Fibroblast of lung (primary cell): ENCODE measurements around the gene PTGFRN. TPM values are rescaled to one million over a fixed set of nuclear protein-coding genes. Genes with fewer than 3 reads are reported as not detected.

ENCODE experiments used
- DNase-seq, 2 donors: peaks; one replicate each; pipeline versions ENCODE4 v3.0.0 to v3.0.0-alpha.2; 2010; ENCODE audit warnings: low read depth in 2 of 2
- H2AFZ ChIP-seq: 2 replicates; pipeline ENCODE4 v1.5.1; 2012; ENCODE audit warnings: low read length, control low read depth, inconsistent platforms
- H3K27ac ChIP-seq: 2 replicates; pipeline ENCODE4 v1.5.1; 2011; ENCODE audit warnings: low read length, control low read depth; ENCODE audit not compliant: insufficient read depth
- H3K27me3 ChIP-seq: 2 replicates; pipeline ENCODE4 v1.5.1; 2011; ENCODE audit warnings: mild to moderate bottlenecking, low read length; ENCODE audit not compliant: control insufficient read depth, insufficient read depth
- H3K36me3 ChIP-seq: 2 replicates; pipeline ENCODE4 v1.5.1; 2011; ENCODE audit warnings: low read length; ENCODE audit not compliant: control insufficient read depth, insufficient read depth
- H3K4me1 ChIP-seq: 2 replicates; pipeline ENCODE4 v1.5.1; 2011; ENCODE audit warnings: low read length; ENCODE audit not compliant: control insufficient read depth, insufficient read depth; ENCODE audit errors: extremely low read depth
- H3K4me2 ChIP-seq: 2 replicates; pipeline ENCODE4 v1.5.1; 2011; ENCODE audit warnings: low read length, control low read depth; ENCODE audit not compliant: insufficient read depth; ENCODE audit errors: extremely low read depth
- H3K4me3 ChIP-seq, 4 experiments: fragments of 200-600 bp in 1 of 4; sonication (generic) in 1 of 4; replicated peaks in 1 of 4; 2 replicates each; pipeline ENCODE4 v1.5.1; 2011 to 2016; ENCODE audit warnings: low read length in 4 of 4, low read depth in 3 of 4, mild to moderate bottlenecking in 3 of 4, control low read depth in 2 of 4, inconsistent platforms in 1 of 4, mixed read lengths in 1 of 4; ENCODE audit not compliant: insufficient read depth in 1 of 4; ENCODE audit errors: control extremely low read depth in 1 of 4
- H3K79me2 ChIP-seq: 2 replicates; pipeline ENCODE4 v1.5.1; 2012; ENCODE audit warnings: mild to moderate bottlenecking, low read length, inconsistent platforms; ENCODE audit not compliant: control insufficient read depth, insufficient read depth
- H3K9ac ChIP-seq: 2 replicates; pipeline ENCODE4 v1.5.1; 2011; ENCODE audit warnings: mild to moderate bottlenecking, low read length, control low read depth; ENCODE audit not compliant: insufficient read depth
- H3K9me3 ChIP-seq: 2 replicates; pipeline ENCODE4 v1.5.1; 2012; ENCODE audit warnings: low read depth, low read length; ENCODE audit not compliant: control insufficient read depth, insufficient read depth
- H4K20me1 ChIP-seq: 2 replicates; pipeline ENCODE4 v1.5.1; 2011; ENCODE audit warnings: low read length; ENCODE audit not compliant: control insufficient read depth, insufficient read depth; ENCODE audit errors: extremely low read depth
- EZH2 ChIP-seq: IDR thresholded peaks from 2 replicates; pipeline ENCODE4 v1.5.1; 2012; ENCODE audit warnings: low read length, control low read depth, mild to moderate bottlenecking; ENCODE audit errors: missing control alignments
- polyA plus RNA-seq, 2 donors: library from polyadenylated mRNA; depleted of rRNA in 1 of 2; stranded (reverse) in 1 of 2; unstranded in 1 of 2; fragments of >200 nt; gene quantifications; 2 replicates each; pipeline ENCODE4 v1.2.1, GENCODE V29; 2011 to 2012; ENCODE audit warnings: missing spikeins in 1 of 2
- total RNA-seq: library from RNA; depleted of rRNA; stranded (reverse); fragments of >200 nt; gene quantifications from 2 replicates; pipeline ENCODE4 v1.2.1, GENCODE V29; 2014
- TF ChIP-seq, protein P1 (sequence below), 2 donors: IDR thresholded peaks in 1 of 2; conservative IDR thresholded peaks in 1 of 2; 1 replicate in 1 of 2; 2 replicates in 1 of 2; pipeline ENCODE4 v1.5.1; 2011 to 2012; ENCODE audit warnings: low read length in 2 of 2, control low read depth in 1 of 2, inconsistent platforms in 1 of 2, low read depth in 1 of 2, mild to moderate bottlenecking in 1 of 2

The PTGFRN gene
- total and polyA plus RNA-seq, 2 donors (not counting 1 experiment from before 2014, with no cell fraction given): 0.72 to 1.2 TPM

- Histone ChIP-seq H3K9me3 (no peaks in the 10 kb centered on the region), H3K27me3 (no peaks in the 10 kb centered on the region), H3K9ac (no peak overlapping the region), H3K4me1 (no peaks in the 10 kb centered on the region), H3K79me2 (no peaks in the 10 kb centered on the region), H2AFZ (no peak overlapping the region), H3K36me3 (no peaks in the 10 kb centered on the region), H3K4me2 (no peak overlapping the region), H3K4me3 (no peak overlapping the region), H4K20me1 (no peaks in the 10 kb centered on the region), H3K27ac (no peak overlapping the region)
- TF ChIP-seq EZH2: no peak
- TF ChIP-seq, protein P1, sequence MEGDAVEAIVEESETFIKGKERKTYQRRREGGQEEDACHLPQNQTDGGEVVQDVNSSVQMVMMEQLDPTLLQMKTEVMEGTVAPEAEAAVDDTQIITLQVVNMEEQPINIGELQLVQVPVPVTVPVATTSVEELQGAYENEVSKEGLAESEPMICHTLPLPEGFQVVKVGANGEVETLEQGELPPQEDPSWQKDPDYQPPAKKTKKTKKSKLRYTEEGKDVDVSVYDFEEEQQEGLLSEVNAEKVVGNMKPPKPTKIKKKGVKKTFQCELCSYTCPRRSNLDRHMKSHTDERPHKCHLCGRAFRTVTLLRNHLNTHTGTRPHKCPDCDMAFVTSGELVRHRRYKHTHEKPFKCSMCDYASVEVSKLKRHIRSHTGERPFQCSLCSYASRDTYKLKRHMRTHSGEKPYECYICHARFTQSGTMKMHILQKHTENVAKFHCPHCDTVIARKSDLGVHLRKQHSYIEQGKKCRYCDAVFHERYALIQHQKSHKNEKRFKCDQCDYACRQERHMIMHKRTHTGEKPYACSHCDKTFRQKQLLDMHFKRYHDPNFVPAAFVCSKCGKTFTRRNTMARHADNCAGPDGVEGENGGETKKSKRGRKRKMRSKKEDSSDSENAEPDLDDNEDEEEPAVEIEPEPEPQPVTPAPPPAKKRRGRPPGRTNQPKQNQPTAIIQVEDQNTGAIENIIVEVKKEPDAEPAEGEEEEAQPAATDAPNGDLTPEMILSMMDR (conservative IDR thresholded peaks at IDR 0.05 in 1 of 2, IDR thresholded peaks at IDR 0.05 in 1 of 2; ENCODE audit: low read depth in 1 of 2, low read length in 2 of 2): no peak
- no peak for DNase-seq
These were observed 31.3 kb downstream of the PTGFRN start for GRCh38 chr1:116940814-116941599.

- H3K27me3 ChIP-seq: no peaks in the 10 kb centered on the region
- no peaks in the 10 kb centered on the region for H4K20me1 ChIP-seq
- no peaks in the 10 kb centered on the region for H3K79me2 ChIP-seq
These were observed 32.0 kb downstream of the PTGFRN start for GRCh38 chr1:116941670-116942069.

DNA sequence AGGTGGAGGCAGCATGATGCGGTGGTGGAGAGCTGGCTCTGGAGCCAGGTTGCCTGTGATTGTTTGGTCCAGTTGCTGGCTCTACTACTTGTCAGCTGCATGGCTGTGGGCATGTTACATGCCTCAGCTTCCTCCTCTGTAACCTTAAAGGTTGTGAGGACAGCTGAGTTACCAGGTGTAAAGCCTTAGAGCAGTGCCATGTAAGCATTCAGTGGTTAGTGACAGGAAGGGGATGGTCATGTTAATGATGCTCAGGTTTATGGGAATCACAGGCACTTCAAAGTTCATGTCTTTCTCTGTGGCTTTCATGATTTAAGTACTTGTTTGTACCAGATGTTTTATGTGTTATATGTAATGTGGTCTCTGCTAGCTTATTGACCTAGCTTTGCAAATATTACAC is 32.6 kb downstream of the PTGFRN start:
- Histone ChIP-seq H3K4me2 (no peak overlapping the region), H3K27me3 (no peaks in the 10 kb centered on the region), H3K4me3 (no peak overlapping the region), H3K4me1 (no peaks in the 10 kb centered on the region), H3K9me3 (no peaks in the 10 kb centered on the region), H2AFZ (no peak overlapping the region), H3K9ac (no peak overlapping the region), H3K79me2 (no peaks in the 10 kb centered on the region), H3K27ac (no peak overlapping the region), H4K20me1 (no peaks in the 10 kb centered on the region), H3K36me3 (no peaks in the 10 kb centered on the region)
- DNase-seq: no peak
- no peak for TF ChIP-seq EZH2
- TF ChIP-seq, protein P1 (conservative IDR thresholded peaks at IDR 0.05 in 1 of 2, IDR thresholded peaks at IDR 0.05 in 1 of 2; ENCODE audit: low read depth in 1 of 2, low read length in 2 of 2): no peak

More at GRCh38 chr1:116941670-116942069, 32.0 kb downstream of the PTGFRN start:
- Histone ChIP-seq H2AFZ (no peak overlapping the region), H3K36me3 (no peaks in the 10 kb centered on the region), H3K27ac (no peak overlapping the region), H3K4me2 (no peak overlapping the region), H3K4me3 (no peak overlapping the region), H3K9ac (no peak overlapping the region), H3K9me3 (no peaks in the 10 kb centered on the region), H3K4me1 (no peaks in the 10 kb centered on the region)
- DNase-seq: no peak
- no peak for TF ChIP-seq EZH2
- TF ChIP-seq, protein P1 (conservative IDR thresholded peaks at IDR 0.05 in 1 of 2, IDR thresholded peaks at IDR 0.05 in 1 of 2; ENCODE audit: low read depth in 1 of 2, low read length in 2 of 2): no peak
